HL-60/S4 (cell line): Measurements from ENCODE around the gene TBC1D3I.
"Not testable (repeated sequence)": the region's sequence is repeated elsewhere in the genome, so short reads cannot be mapped to it uniquely, and the experiment has no call there.

ENCODE experiments used
- in situ Hi-C: fragments of 300-500 bp; cut with MboI; formaldehyde crosslinking; loops from 2 replicates; pipeline ENCODE4 v1.14.3; 2022; ENCODE audit warnings: low sequenced_read_pairs

Gene TBC1D3I

DNA sequence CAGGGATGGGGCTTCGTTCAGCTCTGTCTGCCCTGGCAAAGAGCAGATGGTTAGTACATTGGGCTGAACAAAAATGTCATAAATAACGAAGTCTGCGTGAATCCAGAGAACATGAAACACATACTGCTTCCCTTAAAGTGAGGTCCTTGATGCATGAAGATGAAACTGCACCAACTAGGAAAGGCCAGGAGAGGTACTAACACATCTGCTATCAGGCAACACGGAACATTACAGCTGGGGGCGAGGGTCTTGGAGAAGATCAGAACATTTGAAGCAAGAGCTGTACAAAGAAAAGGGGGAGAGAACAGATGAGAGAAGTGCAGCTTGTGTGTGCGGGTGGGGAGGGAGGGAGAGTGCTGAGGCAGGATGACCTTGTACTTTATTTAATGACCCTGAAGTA is 57.0 kb downstream of the TBC1D3I start:
- in situ Hi-C loops = not testable (repeated sequence)

DNA sequence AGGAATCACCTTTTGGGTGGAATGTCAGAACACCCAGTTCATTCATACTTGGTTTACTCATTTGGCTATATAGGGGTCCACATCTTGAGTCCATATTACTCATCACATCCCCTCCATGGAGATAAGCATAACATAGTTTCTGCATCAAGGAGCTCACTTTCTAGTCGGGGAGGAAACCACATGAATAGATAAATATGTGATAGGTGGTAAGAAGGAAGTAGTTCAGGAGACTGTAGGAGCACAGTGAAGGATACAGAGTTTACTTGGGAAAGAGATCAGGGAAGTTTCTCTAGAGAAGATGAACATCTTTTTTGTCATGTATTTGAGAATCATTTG is 57.9 kb downstream of the TBC1D3I start:
- in situ Hi-C loops = not testable (repeated sequence)

DNA sequence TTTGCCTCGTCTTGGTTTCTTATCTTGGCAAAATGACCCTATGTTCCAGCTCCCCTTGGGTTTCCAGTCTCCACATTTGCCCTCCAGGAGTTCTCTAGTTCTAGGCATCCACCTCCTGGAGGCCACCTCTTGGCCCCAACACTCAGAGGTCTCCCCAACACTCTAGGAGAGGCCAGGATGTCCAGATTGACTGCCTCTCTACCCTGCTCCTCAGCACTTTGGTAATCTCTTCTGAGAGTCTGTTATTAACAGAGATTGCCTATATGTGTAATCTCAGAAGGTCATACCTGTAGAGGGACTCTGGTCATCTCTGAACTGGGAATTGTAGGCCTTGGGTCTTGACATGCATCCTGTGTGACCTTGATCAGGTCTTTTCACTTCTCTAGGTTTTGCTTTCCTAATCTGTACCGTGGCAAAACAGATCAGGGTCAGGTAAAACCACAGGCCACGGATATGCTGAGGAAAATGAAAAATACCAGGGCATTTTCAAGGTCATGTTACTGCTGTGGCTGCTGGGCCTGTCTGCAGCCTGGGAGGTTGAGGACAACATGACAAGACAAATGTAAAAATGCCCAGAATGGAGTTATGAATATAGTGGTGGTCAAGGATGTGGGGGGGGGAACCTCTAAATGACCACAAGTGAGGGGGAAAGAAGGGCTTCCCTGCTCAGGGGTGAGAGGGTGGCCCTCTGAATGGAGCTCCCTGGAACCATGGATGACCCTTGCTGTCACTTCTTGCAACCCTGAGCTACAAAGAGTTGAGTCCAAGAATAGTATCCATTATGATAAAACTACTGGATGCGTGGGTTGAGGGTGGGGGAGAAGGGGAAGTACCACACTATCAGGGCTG is 58.5 kb downstream of the TBC1D3I start:
- in situ Hi-C loops = no loop called here

DNA sequence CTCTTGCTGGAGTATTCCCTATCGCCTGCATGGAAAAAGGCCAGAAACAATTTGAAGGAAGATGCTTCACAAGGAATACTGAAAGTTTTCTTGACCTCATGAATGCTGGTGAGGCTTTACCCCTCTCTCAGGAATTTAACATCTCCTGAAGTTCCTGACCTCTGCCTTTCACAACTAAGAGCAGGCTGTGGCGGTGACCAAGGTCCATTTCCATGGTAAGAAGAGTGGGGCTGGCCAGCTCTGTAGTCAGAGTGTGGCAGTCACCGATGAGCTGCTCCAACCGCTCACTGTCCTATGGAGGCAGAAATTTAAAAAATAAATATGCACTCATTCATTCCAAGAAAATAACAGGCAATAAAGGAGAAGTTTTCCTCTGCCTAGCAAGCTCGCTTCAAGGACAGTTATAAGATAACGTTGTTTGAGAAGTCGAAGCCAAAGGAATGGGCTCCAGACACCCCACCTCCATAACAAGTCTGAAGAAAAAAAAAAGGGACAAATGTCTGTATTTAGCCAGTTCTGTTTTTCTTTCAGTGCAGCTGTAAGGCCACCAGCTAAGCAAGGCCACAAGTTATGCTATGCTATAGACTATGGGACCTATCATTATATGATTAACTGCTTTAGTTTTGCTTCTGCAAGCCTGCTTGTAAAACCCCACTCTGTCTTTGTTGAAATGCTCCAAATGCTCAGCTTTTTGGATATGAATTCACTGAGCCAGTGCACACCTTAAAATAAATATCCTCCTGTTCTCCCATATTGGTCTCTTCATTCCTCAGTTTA is 59.5 kb downstream of the TBC1D3I start:
- in situ Hi-C loops = no loop called here
